Subcutaneous abdominal adipose tissue (tissue), 5 donors: ENCODE data around the gene TEX10.

Source experiments
- H3K27ac ChIP-seq: one replicate; pipeline ENCODE4 v1.7.0; 2013; ENCODE audit warnings: low read depth, mild to moderate bottlenecking, inconsistent platforms, low read length, moderate library complexity
- H3K27me3 ChIP-seq, 5 donors: one replicate each; pipeline ENCODE4 v1.7.0; 2013; ENCODE audit warnings: low read length in 5 of 5, inconsistent platforms in 1 of 5; ENCODE audit not compliant: control insufficient read depth in 5 of 5, insufficient read depth in 4 of 5
- H3K36me3 ChIP-seq, 5 donors: one replicate each; pipeline ENCODE4 v1.7.0; 2013; ENCODE audit warnings: low read length in 5 of 5; ENCODE audit not compliant: control insufficient read depth in 5 of 5, insufficient read depth in 5 of 5
- H3K4me1 ChIP-seq, 5 donors: one replicate each; pipeline ENCODE4 v1.7.0; 2013; ENCODE audit warnings: low read length in 5 of 5, mild to moderate bottlenecking in 3 of 5, moderate library complexity in 1 of 5; ENCODE audit not compliant: control insufficient read depth in 5 of 5, insufficient read depth in 5 of 5
- H3K4me3 ChIP-seq, 5 donors: one replicate each; pipeline ENCODE4 v1.7.0; 2013; ENCODE audit warnings: low read length in 5 of 5, low read depth in 1 of 5
- H3K9ac ChIP-seq, 5 donors: one replicate each; pipeline ENCODE4 v1.7.0; 2013; ENCODE audit warnings: low read length in 5 of 5, mild to moderate bottlenecking in 4 of 5, moderate library complexity in 3 of 5
- H3K9me3 ChIP-seq, 5 donors: one replicate each; pipeline ENCODE4 v1.7.0; 2013; ENCODE audit warnings: low read length in 5 of 5; ENCODE audit not compliant: control insufficient read depth in 5 of 5
- donor health status: healthy.
- donor health status: healthy.
- donor health status: healthy.
- donor health status: healthy.
- donor health status: healthy.

Gene TEX10

GRCh38 chr9:100309992-100310391 is 42.8 kb downstream of the TEX10 start:
- Histone ChIP-seq H3K4me3 (no peak overlapping the region), H3K9me3 (no peaks in the 10 kb centered on the region), H3K4me1 (no peaks in the 10 kb centered on the region), H3K27me3 (no peaks in the 10 kb centered on the region), H3K9ac (no peak overlapping the region), H3K27ac (no peak overlapping the region), H3K36me3 (peaks cover 2 to 32% (median 11%) of the 10 kb centered on the region in 5 donors)

DNA sequence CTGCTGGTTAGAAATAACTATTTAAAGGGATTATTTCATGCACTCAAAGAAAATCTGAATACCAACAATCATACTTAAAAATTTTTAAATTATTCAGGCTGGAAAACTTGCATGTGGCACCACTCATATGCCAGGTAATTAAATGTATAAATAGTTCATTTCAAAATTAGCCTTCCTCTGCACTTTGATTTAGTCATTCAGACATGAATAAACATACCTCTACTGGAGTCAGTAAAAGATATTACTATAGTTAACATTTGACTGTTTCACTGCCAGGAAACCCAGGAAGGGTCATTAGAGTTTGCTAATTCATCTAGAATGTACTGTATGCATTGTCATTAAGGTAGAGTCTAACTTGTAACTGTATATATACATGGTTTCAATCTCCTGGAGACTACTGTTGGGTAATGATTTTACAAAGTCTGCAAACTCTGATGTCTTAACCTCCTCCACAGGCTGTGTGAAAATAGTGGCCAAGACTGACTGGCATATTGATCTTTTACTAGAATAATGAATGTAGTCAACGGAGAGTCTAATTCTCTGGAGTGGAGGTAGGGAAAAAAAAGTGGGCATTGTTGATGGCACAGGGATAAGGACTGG is 43.7 kb downstream of the TEX10 start:
- no peak overlapping the region for H3K27ac ChIP-seq
- H3K27me3 ChIP-seq: no peaks in the 10 kb centered on the region
- H3K9ac ChIP-seq: no peak overlapping the region
- no peak overlapping the region for H3K4me3 ChIP-seq
- H3K4me1 ChIP-seq: no peaks in the 10 kb centered on the region
- H3K9me3 ChIP-seq: no peaks in the 10 kb centered on the region
- peaks cover 3 to 35% (median 12%) of the 10 kb centered on the region in 5 donors for H3K36me3 ChIP-seq

- Histone ChIP-seq H3K9me3 (no peaks in the 10 kb centered on the region), H3K36me3 (peaks cover 13 to 35% (median 24%) of the 10 kb centered on the region in 5 donors), H3K9ac (no peak overlapping the region), H3K4me1 (peaks cover 0 to 12% (median 11%) of the 10 kb centered on the region in 5 donors), H3K27me3 (no peaks in the 10 kb centered on the region), H3K4me3 (no peak overlapping the region), H3K27ac (no peak overlapping the region)
Measured at GRCh38 chr9:100307080-100307479, 45.7 kb downstream of the TEX10 start.

- H3K4me1 ChIP-seq: peaks cover 0 to 13% (median 11%) of the 10 kb centered on the region in 5 donors
- no peak overlapping the region for H3K9ac ChIP-seq
- H3K9me3 ChIP-seq: no peaks in the 10 kb centered on the region
- no peaks in the 10 kb centered on the region for H3K27me3 ChIP-seq
- H3K4me3 ChIP-seq: no peak overlapping the region
- H3K27ac ChIP-seq: no peak overlapping the region
- H3K36me3 ChIP-seq: peaks cover 20 to 40% (median 32%) of the 10 kb centered on the region in 5 donors
Measured at GRCh38 chr9:100306283-100306682, 46.5 kb downstream of the TEX10 start.

GRCh38 chr9:100303747-100304146 is 49.0 kb downstream of the TEX10 start:
- no peak overlapping the region for H3K9ac ChIP-seq
- peaks cover 36 to 52% (median 50%) of the 10 kb centered on the region in 5 donors for H3K36me3 ChIP-seq
- no peaks in the 10 kb centered on the region for H3K27me3 ChIP-seq
- no peak overlapping the region for H3K4me3 ChIP-seq
- H3K9me3 ChIP-seq: no peaks in the 10 kb centered on the region
- peaks cover 0 to 13% (median 11%) of the 10 kb centered on the region in 5 donors for H3K4me1 ChIP-seq
- no peak overlapping the region for H3K27ac ChIP-seq

- H3K27me3 ChIP-seq: no peaks in the 10 kb centered on the region
- H3K9ac ChIP-seq: no peak overlapping the region
- no peaks in the 10 kb centered on the region for H3K9me3 ChIP-seq
- H3K4me3 ChIP-seq: no peak overlapping the region
- peaks cover 43 to 89% (median 79%) of the 10 kb centered on the region in 5 donors for H3K36me3 ChIP-seq
- H3K4me1 ChIP-seq: peaks cover 0 to 13% (median 11%) of the 10 kb centered on the region in 5 donors
- H3K27ac ChIP-seq: no peak overlapping the region
Measured at GRCh38 chr9:100298378-100298777, 54.4 kb downstream of the TEX10 start.

- Histone ChIP-seq H3K27ac (no peak overlapping the region), H3K27me3 (no peaks in the 10 kb centered on the region), H3K9me3 (no peaks in the 10 kb centered on the region), H3K9ac (no peak overlapping the region), H3K4me3 (no peak overlapping the region), H3K36me3 (peaks cover 49 to 95% (median 81%) of the 10 kb centered on the region in 5 donors), H3K4me1 (no peaks in the 10 kb centered on the region)
Measured at GRCh38 chr9:100296407-100296806, 56.3 kb downstream of the TEX10 start.

DNA sequence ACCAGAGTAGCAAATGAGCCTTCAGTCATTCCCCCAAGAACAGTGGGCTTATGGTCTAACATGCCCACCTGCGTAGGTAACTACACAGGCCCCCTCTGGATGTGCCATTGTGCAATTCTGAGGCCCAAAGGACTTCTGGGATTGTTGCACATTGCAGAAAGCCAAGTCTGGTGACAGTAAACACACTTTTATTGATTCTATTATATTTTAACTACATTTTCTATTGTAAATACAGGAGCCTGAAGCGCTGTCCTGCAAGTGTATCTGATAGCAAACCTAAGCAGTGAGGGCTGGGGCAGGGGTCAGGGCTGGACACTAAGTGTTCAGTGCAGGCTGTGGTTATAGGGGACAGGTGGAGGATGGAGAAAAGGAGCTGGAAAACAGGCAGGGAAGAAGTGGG is 57.5 kb downstream of the TEX10 start:
- Histone ChIP-seq H3K4me3 (no peak overlapping the region), H3K9me3 (no peaks in the 10 kb centered on the region), H3K27me3 (no peaks in the 10 kb centered on the region), H3K4me1 (no peaks in the 10 kb centered on the region), H3K36me3 (peaks cover 39 to 92% (median 75%) of the 10 kb centered on the region in 5 donors), H3K27ac (no peak overlapping the region), H3K9ac (no peak overlapping the region)

GRCh38 chr9:100294806-100295205 is 57.9 kb downstream of the TEX10 start:
- H3K9ac ChIP-seq: no peak overlapping the region
- no peaks in the 10 kb centered on the region for H3K4me1 ChIP-seq
- no peaks in the 10 kb centered on the region for H3K9me3 ChIP-seq
- no peak overlapping the region for H3K4me3 ChIP-seq
- no peak overlapping the region for H3K27ac ChIP-seq
- H3K27me3 ChIP-seq: no peaks in the 10 kb centered on the region
- peaks cover 37 to 90% (median 73%) of the 10 kb centered on the region in 5 donors for H3K36me3 ChIP-seq

- no peaks in the 10 kb centered on the region for H3K9me3 ChIP-seq
- no peaks in the 10 kb centered on the region for H3K4me1 ChIP-seq
- H3K9ac ChIP-seq: no peak overlapping the region
- H3K27ac ChIP-seq: no peak overlapping the region
- H3K4me3 ChIP-seq: no peak overlapping the region
- peaks cover 37 to 89% (median 73%) of the 10 kb centered on the region in 5 donors for H3K36me3 ChIP-seq
- no peaks in the 10 kb centered on the region for H3K27me3 ChIP-seq
Measured at GRCh38 chr9:100294341-100294740, 58.4 kb downstream of the TEX10 start.
